Fibroblast of lung (primary cell): ENCODE measurements around the gene ZDHHC8. TPM values are rescaled to one million over a fixed set of nuclear protein-coding genes. Genes with fewer than 3 reads are reported as not detected.

Experiments
- DNase-seq, 2 donors: peaks; one replicate each; pipeline versions ENCODE4 v3.0.0 to v3.0.0-alpha.2; 2010; ENCODE audit warnings: low read depth in 2 of 2
- H2AFZ ChIP-seq: 2 replicates; pipeline ENCODE4 v1.5.1; 2012; ENCODE audit warnings: low read length, control low read depth, inconsistent platforms
- H3K27ac ChIP-seq: 2 replicates; pipeline ENCODE4 v1.5.1; 2011; ENCODE audit warnings: low read length, control low read depth; ENCODE audit not compliant: insufficient read depth
- H3K27me3 ChIP-seq: 2 replicates; pipeline ENCODE4 v1.5.1; 2011; ENCODE audit warnings: mild to moderate bottlenecking, low read length; ENCODE audit not compliant: control insufficient read depth, insufficient read depth
- H3K36me3 ChIP-seq: 2 replicates; pipeline ENCODE4 v1.5.1; 2011; ENCODE audit warnings: low read length; ENCODE audit not compliant: control insufficient read depth, insufficient read depth
- H3K4me1 ChIP-seq: 2 replicates; pipeline ENCODE4 v1.5.1; 2011; ENCODE audit warnings: low read length; ENCODE audit not compliant: control insufficient read depth, insufficient read depth; ENCODE audit errors: extremely low read depth
- H3K4me2 ChIP-seq: 2 replicates; pipeline ENCODE4 v1.5.1; 2011; ENCODE audit warnings: low read length, control low read depth; ENCODE audit not compliant: insufficient read depth; ENCODE audit errors: extremely low read depth
- H3K4me3 ChIP-seq, 4 experiments: fragments of 200-600 bp in 1 of 4; sonication (generic) in 1 of 4; replicated peaks in 1 of 4; 2 replicates each; pipeline ENCODE4 v1.5.1; 2011 to 2016; ENCODE audit warnings: low read length in 4 of 4, low read depth in 3 of 4, mild to moderate bottlenecking in 3 of 4, control low read depth in 2 of 4, inconsistent platforms in 1 of 4, mixed read lengths in 1 of 4; ENCODE audit not compliant: insufficient read depth in 1 of 4; ENCODE audit errors: control extremely low read depth in 1 of 4
- H3K79me2 ChIP-seq: 2 replicates; pipeline ENCODE4 v1.5.1; 2012; ENCODE audit warnings: mild to moderate bottlenecking, low read length, inconsistent platforms; ENCODE audit not compliant: control insufficient read depth, insufficient read depth
- H3K9ac ChIP-seq: 2 replicates; pipeline ENCODE4 v1.5.1; 2011; ENCODE audit warnings: mild to moderate bottlenecking, low read length, control low read depth; ENCODE audit not compliant: insufficient read depth
- H3K9me3 ChIP-seq: 2 replicates; pipeline ENCODE4 v1.5.1; 2012; ENCODE audit warnings: low read depth, low read length; ENCODE audit not compliant: control insufficient read depth, insufficient read depth
- H4K20me1 ChIP-seq: 2 replicates; pipeline ENCODE4 v1.5.1; 2011; ENCODE audit warnings: low read length; ENCODE audit not compliant: control insufficient read depth, insufficient read depth; ENCODE audit errors: extremely low read depth
- EZH2 ChIP-seq: IDR thresholded peaks from 2 replicates; pipeline ENCODE4 v1.5.1; 2012; ENCODE audit warnings: low read length, control low read depth, mild to moderate bottlenecking; ENCODE audit errors: missing control alignments
- polyA plus RNA-seq, 2 donors: library from polyadenylated mRNA; depleted of rRNA in 1 of 2; stranded (reverse) in 1 of 2; unstranded in 1 of 2; fragments of >200 nt; gene quantifications; 2 replicates each; pipeline ENCODE4 v1.2.1, GENCODE V29; 2011 to 2012; ENCODE audit warnings: missing spikeins in 1 of 2
- total RNA-seq: library from RNA; depleted of rRNA; stranded (reverse); fragments of >200 nt; gene quantifications from 2 replicates; pipeline ENCODE4 v1.2.1, GENCODE V29; 2014
- TF ChIP-seq, protein P1 (sequence below), 2 donors: IDR thresholded peaks in 1 of 2; conservative IDR thresholded peaks in 1 of 2; 1 replicate in 1 of 2; 2 replicates in 1 of 2; pipeline ENCODE4 v1.5.1; 2011 to 2012; ENCODE audit warnings: low read length in 2 of 2, control low read depth in 1 of 2, inconsistent platforms in 1 of 2, low read depth in 1 of 2, mild to moderate bottlenecking in 1 of 2

The ZDHHC8 gene
- total and polyA plus RNA-seq, 2 donors (not counting 1 experiment from before 2014, with no cell fraction given) = 6.6 to 26.2 TPM

DNA sequence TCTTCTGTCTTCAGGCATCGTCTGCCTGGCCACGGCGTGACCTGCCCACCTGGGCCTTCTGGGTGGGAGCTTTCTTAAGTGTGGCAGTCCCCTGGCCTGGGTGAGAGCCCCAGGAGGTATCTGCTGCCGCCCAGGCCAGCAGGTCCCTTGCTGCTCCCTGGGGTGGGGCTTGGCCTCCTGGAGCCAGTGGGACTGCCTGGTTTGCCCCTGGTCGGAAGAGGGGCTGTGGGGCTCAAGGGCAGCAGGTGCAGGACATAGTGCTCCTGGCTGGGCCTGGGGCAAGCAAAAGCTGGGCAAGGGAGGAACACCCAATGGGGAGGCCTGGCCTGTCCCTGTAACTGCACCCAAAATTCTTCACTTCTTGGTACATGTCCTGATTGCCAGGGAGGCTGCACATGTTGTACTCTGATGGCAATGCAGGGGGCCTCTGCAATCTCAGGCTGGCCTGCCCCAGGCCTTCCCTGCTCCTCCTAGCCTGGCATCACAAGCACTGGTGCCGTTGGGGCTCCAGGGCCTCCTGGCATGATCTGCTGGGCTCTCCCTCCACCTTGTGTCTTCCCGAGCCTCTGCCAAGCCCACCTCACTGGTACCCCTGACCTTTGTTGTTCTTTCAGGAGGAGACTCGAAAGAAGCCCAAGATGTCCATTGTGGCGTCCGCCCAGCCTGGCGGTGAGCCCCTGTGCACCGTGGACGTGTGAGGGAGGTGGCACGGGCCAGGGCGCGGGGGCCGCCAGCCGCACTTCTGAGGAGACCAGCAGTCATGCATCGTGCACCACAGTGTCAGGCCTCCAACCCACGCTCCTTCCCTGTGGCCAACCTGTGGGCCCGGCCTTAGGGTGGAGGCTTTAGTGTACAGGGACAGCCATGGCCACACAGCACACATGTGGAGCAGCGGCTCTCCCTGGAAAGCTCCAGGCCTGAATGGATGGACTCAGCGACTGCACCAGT is 21.9 kb upstream of the ZDHHC8 start:
- H3K9ac ChIP-seq = no peak overlapping the region
- no peak overlapping the region for H3K27ac ChIP-seq
- H3K4me3 ChIP-seq = no peak overlapping the region
- peaks cover 58% of the 10 kb centered on the region for H3K36me3 ChIP-seq
- no peaks in the 10 kb centered on the region for H4K20me1 ChIP-seq
- DNase-seq = no peak
- H3K9me3 ChIP-seq = no peaks in the 10 kb centered on the region
- no peak for TF ChIP-seq EZH2
- TF ChIP-seq, protein P1, sequence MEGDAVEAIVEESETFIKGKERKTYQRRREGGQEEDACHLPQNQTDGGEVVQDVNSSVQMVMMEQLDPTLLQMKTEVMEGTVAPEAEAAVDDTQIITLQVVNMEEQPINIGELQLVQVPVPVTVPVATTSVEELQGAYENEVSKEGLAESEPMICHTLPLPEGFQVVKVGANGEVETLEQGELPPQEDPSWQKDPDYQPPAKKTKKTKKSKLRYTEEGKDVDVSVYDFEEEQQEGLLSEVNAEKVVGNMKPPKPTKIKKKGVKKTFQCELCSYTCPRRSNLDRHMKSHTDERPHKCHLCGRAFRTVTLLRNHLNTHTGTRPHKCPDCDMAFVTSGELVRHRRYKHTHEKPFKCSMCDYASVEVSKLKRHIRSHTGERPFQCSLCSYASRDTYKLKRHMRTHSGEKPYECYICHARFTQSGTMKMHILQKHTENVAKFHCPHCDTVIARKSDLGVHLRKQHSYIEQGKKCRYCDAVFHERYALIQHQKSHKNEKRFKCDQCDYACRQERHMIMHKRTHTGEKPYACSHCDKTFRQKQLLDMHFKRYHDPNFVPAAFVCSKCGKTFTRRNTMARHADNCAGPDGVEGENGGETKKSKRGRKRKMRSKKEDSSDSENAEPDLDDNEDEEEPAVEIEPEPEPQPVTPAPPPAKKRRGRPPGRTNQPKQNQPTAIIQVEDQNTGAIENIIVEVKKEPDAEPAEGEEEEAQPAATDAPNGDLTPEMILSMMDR (conservative IDR thresholded peaks at IDR 0.05 in 1 of 2, IDR thresholded peaks at IDR 0.05 in 1 of 2; ENCODE audit: low read depth in 1 of 2, low read length in 2 of 2) = no peak
- H3K4me1 ChIP-seq = no peaks in the 10 kb centered on the region
- H3K4me2 ChIP-seq = no peak overlapping the region
- no peaks in the 10 kb centered on the region for H3K27me3 ChIP-seq
- H3K79me2 ChIP-seq = peaks cover 10% of the 10 kb centered on the region
- H2AFZ ChIP-seq = no peak overlapping the region

DNA sequence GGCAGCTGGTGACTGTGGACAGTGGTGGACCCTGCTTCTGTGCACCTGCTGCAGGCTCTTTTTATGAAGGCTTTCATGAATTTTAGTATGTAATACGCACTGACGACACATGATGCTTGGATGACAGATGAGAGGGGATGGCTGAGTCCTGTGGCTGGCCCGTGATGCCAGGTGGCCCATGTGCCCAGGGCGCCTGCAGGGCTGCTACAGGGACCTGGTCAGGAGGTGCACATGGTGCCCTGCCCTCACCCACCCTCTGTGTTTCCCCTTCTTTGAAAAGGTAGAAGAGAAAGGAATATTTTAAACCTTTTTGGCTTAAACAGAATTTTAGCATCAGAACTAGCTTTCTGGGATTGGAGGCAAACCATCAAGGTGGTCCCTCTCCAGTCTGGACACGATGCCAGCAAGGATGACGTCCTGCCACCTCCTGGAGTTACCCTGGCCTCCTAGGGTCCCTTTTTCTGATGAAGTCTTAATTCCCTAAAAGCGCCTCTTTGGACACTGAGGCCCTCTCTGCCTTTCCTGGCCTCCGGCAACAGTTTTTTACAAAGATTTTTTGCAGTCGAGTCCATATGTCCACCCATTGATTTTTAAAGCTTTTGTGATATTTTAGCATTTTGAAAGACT is 21.1 kb upstream of the ZDHHC8 start:
- DNase-seq = no peak
- Histone ChIP-seq H2AFZ (no peak overlapping the region), H3K4me1 (no peaks in the 10 kb centered on the region), H3K4me3 (no peak overlapping the region), H3K4me2 (no peak overlapping the region), H3K27ac (no peak overlapping the region), H3K79me2 (peaks cover 13% of the 10 kb centered on the region), H3K36me3 (peaks cover 61% of the 10 kb centered on the region), H3K9ac (no peak overlapping the region), H3K27me3 (no peaks in the 10 kb centered on the region), H3K9me3 (no peaks in the 10 kb centered on the region), H4K20me1 (no peaks in the 10 kb centered on the region)
- TF ChIP-seq, protein P1 (conservative IDR thresholded peaks at IDR 0.05 in 1 of 2, IDR thresholded peaks at IDR 0.05 in 1 of 2; ENCODE audit: low read depth in 1 of 2, low read length in 2 of 2) = no peak
- TF ChIP-seq EZH2 = no peak

DNA sequence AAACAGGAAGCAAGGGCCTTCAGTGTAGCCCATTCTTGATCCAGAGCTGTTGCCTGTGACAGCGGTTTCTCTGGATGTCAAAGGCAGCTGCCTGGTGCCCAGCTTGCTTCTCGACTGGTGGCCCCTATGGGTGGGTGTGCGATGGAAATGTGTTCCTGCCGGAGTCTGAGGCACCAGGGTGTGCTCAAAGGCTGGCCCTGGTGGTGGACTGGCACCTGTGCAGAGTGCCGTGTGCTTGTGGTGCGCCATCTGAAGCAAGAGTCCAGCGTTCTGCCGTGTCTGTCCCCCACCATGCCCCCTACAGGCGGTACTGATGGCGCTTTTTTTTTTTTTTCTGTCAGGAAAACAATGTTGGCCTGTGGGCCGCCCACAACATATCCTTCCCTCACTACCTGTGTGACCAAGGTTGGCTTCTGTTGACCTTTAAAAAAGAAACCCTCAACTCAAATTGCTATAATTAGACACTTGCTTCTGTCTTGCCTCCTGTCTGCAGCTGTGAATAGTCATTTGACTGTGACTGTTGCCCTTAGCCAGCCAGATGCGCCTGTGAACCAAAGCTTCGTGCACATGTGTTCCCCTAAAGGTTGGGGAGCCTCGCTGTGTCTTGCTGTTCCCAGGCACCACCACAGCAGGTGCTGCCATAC is 20.4 kb upstream of the ZDHHC8 start:
- no peak for TF ChIP-seq EZH2
- TF ChIP-seq, protein P1 (conservative IDR thresholded peaks at IDR 0.05 in 1 of 2, IDR thresholded peaks at IDR 0.05 in 1 of 2; ENCODE audit: low read depth in 1 of 2, low read length in 2 of 2) = peak; percentile 33 to 42
- no peaks in the 10 kb centered on the region for H3K9me3 ChIP-seq
- H3K27me3 ChIP-seq = no peaks in the 10 kb centered on the region
- H4K20me1 ChIP-seq = no peaks in the 10 kb centered on the region
- DNase-seq = peak in 1 of 2 donors; percentile 20
- no peak overlapping the region for H3K4me2 ChIP-seq
- H3K79me2 ChIP-seq = peaks cover 17% of the 10 kb centered on the region
- H3K9ac ChIP-seq = no peak overlapping the region
- peaks cover 2% of the 10 kb centered on the region for H3K4me1 ChIP-seq
- H2AFZ ChIP-seq = no peak overlapping the region
- peaks cover 64% of the 10 kb centered on the region for H3K36me3 ChIP-seq
- no peak overlapping the region for H3K27ac ChIP-seq
- H3K4me3 ChIP-seq = no peak overlapping the region
